ENCODE measurements around the gene FGF2. TPM values are rescaled to one million over a fixed set of nuclear protein-coding genes. Genes with fewer than 3 reads are reported as not detected.

FGF2 gene
- total RNA-seq (2022; extraction: Qiagen RNA extraction), result 33.6 to 51.5 TPM (median 48.4 TPM) in 5 replicates

GRCh38 chr4:122826553-122827257 lies at the start of gene FGF2:
FGF2 (plus strand) TSS chr4:122826831; CDS start chr4:122827175, 344 bp downstream.

GRCh38 chr4:122921971-122922876 lies 95.6 kb downstream of the FGF2 start, which contains the start of gene NUDT6:
NUDT6 (minus strand) TSS chr4:122922597; CDS start chr4:122922572, 25 bp downstream.

Other genes with a start within 250 kb of the FGF2 start
- not detected in 5 replicates for gene IL21, start 205.8 kb upstream of the FGF2 start, total RNA-seq (2022; extraction: Qiagen RNA extraction)
- 2.0 to 3.1 TPM (median 2.8 TPM) in 5 replicates for gene BBS12, start 94.1 kb upstream of the FGF2 start, total RNA-seq (2022; extraction: Qiagen RNA extraction)
- 6.6 to 7.2 TPM (median 6.7 TPM) in 5 replicates for gene NUDT6, start 95.8 kb downstream of the FGF2 start, total RNA-seq (2022; extraction: Qiagen RNA extraction)

Measured in A549 treated with Hydrocortisone at 1 μM for 4 hours (cell line).